Breast epithelium (tissue), 4 donors: Measurements from ENCODE around the gene NEK8. TPM values are rescaled to one million over a fixed set of nuclear protein-coding genes. Genes with fewer than 3 reads are reported as not detected.
A peak's percentile ranks its signal among the peaks of the same experiment; 100 is the strongest.

ENCODE experiments used
- DNase-seq, 2 donors: peaks; one replicate each; pipeline ENCODE4 v3.0.0-alpha.2; 2019; ENCODE audit warnings: low spot score in 2 of 2
- H3K27ac ChIP-seq, 2 donors: fragments of 200-600 bp; sonication (generic) in 1 of 2; one replicate each; pipeline ENCODE4 v1.5.1; 2016 to 2019; ENCODE audit warnings: mild to moderate bottlenecking in 1 of 2
- H3K27me3 ChIP-seq, 2 donors: fragments of 200-600 bp; sonication (generic) in 1 of 2; one replicate each; pipeline versions ENCODE4 v1.5.1 to v1.6.0; 2017 to 2019; ENCODE audit warnings: control low read depth in 1 of 2, mild to moderate bottlenecking in 1 of 2
- H3K36me3 ChIP-seq: fragments of 200-600 bp; one replicate; pipeline ENCODE4 v1.5.1; 2019
- H3K4me1 ChIP-seq, 2 donors: fragments of 200-600 bp; sonication (generic); one replicate each; pipeline ENCODE4 v1.5.1; 2016 to 2019; ENCODE audit warnings: control low read depth in 1 of 2
- H3K4me3 ChIP-seq, 3 donors: fragments of 200-600 bp; sonication (generic); 1 replicate in 2 of 3; 2 replicates in 1 of 3; pipeline ENCODE4 v1.5.1; 2016 to 2019; ENCODE audit warnings: mild to moderate bottlenecking in 3 of 3, moderate library complexity in 2 of 3
- H3K9me3 ChIP-seq, 2 donors: fragments of 200-600 bp; sonication (generic) in 1 of 2; one replicate each; pipeline ENCODE4 v1.5.1; 2016 to 2019; ENCODE audit warnings: control low read depth in 1 of 2
- POLR2A ChIP-seq: fragments of 450-650 bp; IDR thresholded peaks from one replicate; pipeline ENCODE4 v1.6.1; 2016; ENCODE audit warnings: antibody characterized with exemption, mild to moderate bottlenecking, moderate library complexity
- POLR2AphosphoS5 ChIP-seq, 3 donors: sonication (generic); formaldehyde crosslinking; IDR thresholded peaks; one replicate each; pipeline ENCODE4 v1.6.1; 2017; ENCODE audit warnings: antibody characterized with exemption in 3 of 3
- intact Hi-C: fragments of 100-400 bp; cut with DNase I; formaldehyde crosslinking; loops from one replicate; pipeline ENCODE4 v1.15.1; 2023; ENCODE audit warnings: low total_unique reads
- total RNA-seq, 3 donors: library from RNA; depleted of rRNA; stranded (reverse); fragments of >200 nt; gene quantifications; one replicate each; pipeline ENCODE4 v1.1.0, GENCODE V29; 2016
- TF ChIP-seq, protein P1 (sequence below), 3 donors: fragments of 450-650 bp; IDR thresholded peaks; one replicate each; pipeline ENCODE4 v1.5.1; 2016 to 2017; ENCODE audit warnings: antibody characterized with exemption in 3 of 3, mild to moderate bottlenecking in 3 of 3, moderate library complexity in 3 of 3

NEK8 gene
- total RNA-seq, 3 donors from 2014 or later = 2.9 to 5.3 (median 2.9) TPM

DNA sequence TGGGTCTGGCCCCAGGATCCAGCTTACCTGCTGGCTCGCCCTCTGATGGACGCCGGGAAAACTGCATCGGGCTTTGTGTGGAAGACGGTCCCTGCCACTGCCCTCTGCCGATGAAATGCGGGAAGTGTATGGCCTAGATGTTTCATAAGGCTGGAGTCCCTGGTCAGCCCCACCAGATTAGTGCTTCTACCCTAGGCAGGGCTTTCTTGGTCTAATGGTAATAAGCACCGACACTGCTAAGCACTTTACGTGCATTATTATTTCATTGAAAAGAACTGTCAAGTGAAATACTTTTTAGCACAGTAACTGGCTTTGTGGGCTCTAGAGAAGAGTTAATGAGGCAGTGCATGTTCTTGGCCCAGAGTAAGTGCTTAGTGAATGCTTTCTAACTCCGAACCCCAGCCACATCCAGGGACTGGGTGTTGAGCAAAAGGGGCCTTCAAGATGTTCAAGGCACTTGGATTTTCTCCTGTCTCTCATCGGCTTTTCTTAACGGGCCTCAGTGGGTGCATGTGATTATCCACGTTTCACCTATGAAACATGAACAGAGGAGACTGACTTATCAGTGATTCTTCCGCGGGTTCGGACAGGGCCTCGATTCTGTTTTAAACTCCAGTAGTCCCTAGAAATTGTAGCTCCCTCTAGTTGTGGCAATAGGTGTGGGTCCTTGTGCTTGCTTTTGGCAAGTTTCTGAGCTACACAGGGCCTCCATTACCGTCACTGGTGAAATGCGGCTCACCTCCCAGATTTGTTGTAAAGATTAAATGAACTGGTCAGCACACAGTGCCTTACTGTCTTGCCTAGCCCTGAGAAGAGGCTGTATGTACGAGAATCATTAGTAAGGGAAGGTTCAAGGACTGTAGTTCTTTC is 21.8 kb downstream of the NEK8 start:
- H3K4me1 ChIP-seq = peaks cover 16 to 27% of the 10 kb centered on the region in 2 donors

DNA sequence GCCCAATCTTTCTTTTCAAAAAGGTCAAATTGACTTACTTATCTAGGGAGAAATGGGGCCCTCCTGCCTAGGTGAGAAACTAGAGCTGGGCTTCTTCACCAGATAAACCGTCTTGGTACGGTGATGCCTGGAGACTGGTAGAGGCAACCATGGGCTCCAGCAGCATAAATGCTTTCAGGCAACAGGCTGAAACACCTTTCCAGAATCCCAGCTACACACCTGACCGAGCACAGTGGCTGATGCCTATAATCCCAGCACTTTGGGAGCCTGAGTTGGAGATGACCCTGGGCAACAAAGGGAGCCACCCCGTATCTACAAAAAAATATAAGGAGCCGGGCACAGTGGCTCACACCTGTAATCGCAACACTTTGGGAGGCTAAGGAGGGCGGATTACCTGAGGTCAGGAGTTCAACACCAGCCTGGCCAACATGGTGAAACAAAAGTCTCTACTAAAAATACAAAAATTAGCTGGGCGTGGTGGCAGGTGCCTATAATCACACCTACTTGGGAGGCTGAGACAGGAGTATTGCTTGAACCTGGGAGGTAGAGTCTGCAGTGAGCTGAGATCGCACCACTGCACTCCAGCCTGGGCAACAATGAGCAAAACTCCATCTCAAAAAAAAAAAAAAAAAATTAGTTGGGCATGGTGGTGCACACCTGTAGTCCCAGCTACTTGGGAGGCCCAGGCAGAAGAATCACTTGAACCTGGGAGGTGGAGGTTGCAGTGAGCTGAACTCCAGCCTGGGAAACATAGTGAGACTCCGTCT is 23.2 kb downstream of the NEK8 start:
- no peak for DNase-seq
- H3K27me3 ChIP-seq = no peaks in the 10 kb centered on the region
- no peaks in the 10 kb centered on the region for H3K36me3 ChIP-seq
- no peak overlapping the region for H3K4me3 ChIP-seq
- no peaks in the 10 kb centered on the region for H3K9me3 ChIP-seq
- H3K27ac ChIP-seq = no peak overlapping the region
- TF ChIP-seq POLR2A (no peak), POLR2AphosphoS5 (IDR thresholded peaks at IDR 0.05) (no peak)
- TF ChIP-seq, protein P1, sequence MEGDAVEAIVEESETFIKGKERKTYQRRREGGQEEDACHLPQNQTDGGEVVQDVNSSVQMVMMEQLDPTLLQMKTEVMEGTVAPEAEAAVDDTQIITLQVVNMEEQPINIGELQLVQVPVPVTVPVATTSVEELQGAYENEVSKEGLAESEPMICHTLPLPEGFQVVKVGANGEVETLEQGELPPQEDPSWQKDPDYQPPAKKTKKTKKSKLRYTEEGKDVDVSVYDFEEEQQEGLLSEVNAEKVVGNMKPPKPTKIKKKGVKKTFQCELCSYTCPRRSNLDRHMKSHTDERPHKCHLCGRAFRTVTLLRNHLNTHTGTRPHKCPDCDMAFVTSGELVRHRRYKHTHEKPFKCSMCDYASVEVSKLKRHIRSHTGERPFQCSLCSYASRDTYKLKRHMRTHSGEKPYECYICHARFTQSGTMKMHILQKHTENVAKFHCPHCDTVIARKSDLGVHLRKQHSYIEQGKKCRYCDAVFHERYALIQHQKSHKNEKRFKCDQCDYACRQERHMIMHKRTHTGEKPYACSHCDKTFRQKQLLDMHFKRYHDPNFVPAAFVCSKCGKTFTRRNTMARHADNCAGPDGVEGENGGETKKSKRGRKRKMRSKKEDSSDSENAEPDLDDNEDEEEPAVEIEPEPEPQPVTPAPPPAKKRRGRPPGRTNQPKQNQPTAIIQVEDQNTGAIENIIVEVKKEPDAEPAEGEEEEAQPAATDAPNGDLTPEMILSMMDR (IDR thresholded peaks at IDR 0.05) = no peak
- intact Hi-C loops = no loop called here
- H3K4me1 ChIP-seq = peaks cover 12 to 27% of the 10 kb centered on the region in 2 donors

More for the DNA sequence above, 21.8 kb downstream of the NEK8 start:
- Histone ChIP-seq H3K4me3 (peak overlapping the region in 1 of 3 donors; percentile 2), H3K9me3 (no peaks in the 10 kb centered on the region), H3K27ac (peak overlapping the region; percentile 78 to 100), H3K36me3 (no peaks in the 10 kb centered on the region), H3K27me3 (no peaks in the 10 kb centered on the region)
- intact Hi-C loops = no loop called here
- TF ChIP-seq, protein P1 (IDR thresholded peaks at IDR 0.05) = peak; percentile 100
- TF ChIP-seq POLR2A (no peak), POLR2AphosphoS5 (IDR thresholded peaks at IDR 0.05) (peak; percentile 64 to 89 (median 85))
- DNase-seq = peak; percentile 92 to 97

DNA sequence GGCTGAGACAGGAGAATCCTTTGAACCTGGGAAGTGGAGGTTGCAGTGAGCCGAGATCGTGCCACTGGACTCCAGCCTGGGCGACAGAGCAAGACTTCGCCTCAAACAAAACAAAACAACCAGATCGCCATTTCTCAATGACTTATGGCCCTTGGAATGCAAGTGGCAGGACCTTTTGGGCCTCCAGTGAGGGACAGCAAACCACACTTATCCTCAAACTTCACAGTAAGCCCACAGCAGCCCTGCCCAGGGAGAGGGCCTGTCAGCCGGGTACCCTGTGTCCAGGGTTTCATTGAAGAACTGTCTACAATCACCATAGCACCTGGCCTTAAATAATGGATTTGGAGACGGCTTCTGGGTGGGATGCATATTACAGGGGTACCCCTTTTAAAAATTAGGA is 26.9 kb downstream of the NEK8 start:
- no peak for DNase-seq
- H3K27me3 ChIP-seq = no peaks in the 10 kb centered on the region
- intact Hi-C loops = no loop called here
- H3K36me3 ChIP-seq = no peaks in the 10 kb centered on the region
- H3K27ac ChIP-seq = no peak overlapping the region
- H3K9me3 ChIP-seq = no peaks in the 10 kb centered on the region
- H3K4me1 ChIP-seq = peaks cover 0 to 3% of the 10 kb centered on the region in 2 donors
- no peak overlapping the region for H3K4me3 ChIP-seq
- TF ChIP-seq, protein P1 (IDR thresholded peaks at IDR 0.05) = no peak
- TF ChIP-seq POLR2A = no peak
- TF ChIP-seq POLR2AphosphoS5 (IDR thresholded peaks at IDR 0.05) = no peak

DNA sequence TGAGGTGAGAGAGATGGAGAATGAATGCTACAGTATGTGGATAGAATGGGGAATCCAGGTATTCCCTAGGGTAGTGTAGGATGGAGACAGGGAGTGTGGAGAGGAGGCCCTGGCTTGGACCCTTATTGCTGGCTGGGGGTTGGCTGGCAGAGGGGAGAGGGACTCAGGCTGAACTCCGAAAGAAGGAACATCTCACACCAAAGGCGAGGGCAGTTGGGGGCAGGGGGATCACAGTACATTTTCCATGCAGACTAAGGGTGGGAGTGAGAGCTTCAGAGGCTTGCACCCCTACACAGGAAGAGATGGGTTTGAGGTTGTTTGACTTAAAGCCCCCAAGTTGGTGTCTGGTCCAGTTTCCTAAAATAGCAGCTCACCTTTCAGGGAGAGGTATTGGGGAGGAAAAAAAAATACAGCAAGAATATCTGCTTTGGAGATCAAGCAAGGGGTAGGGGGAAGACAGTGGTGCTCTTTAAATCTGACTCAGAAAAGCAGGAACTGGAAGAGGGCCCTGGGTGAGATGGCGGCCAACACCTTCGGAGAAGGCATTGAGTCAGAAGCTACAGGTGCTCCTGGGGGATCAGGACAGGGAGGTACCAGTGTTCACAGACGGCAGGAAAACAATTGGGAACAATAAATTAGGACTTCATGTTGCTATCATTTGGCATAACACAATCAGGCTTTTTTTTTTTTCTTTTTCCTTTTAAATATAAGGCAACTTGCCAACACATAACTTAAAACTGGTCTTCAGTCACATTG is 27.6 kb downstream of the NEK8 start:
- TF ChIP-seq POLR2AphosphoS5 (IDR thresholded peaks at IDR 0.05) = no peak
- TF ChIP-seq, protein P1 (IDR thresholded peaks at IDR 0.05) = no peak
- Histone ChIP-seq H3K36me3 (no peaks in the 10 kb centered on the region), H3K9me3 (no peaks in the 10 kb centered on the region), H3K27me3 (no peaks in the 10 kb centered on the region), H3K27ac (peak overlapping the region; percentile 0 to 17), H3K4me3 (no peak overlapping the region), H3K4me1 (peaks cover 0 to 5% of the 10 kb centered on the region in 2 donors)
- peak in 1 of 2 donors; percentile 38 for DNase-seq
- intact Hi-C loops = no loop called here
